NCI-H345 (cell line): ENCODE data around the gene LRRFIP1.
A peak's percentile ranks its signal among the peaks of the same experiment; 100 is the strongest.
"Not testable (repeated sequence)": the region's sequence is repeated elsewhere in the genome, so short reads cannot be mapped to it uniquely, and the experiment has no call there.

Source experiments
- DNase-seq: peaks from one replicate; lab custom pipeline; 2025; lab: John Stamatoyannopoulos, UW

LRRFIP1 gene

GRCh38 chr2:237627441-237628246 is at the start of gene LRRFIP1:
Gene LRRFIP1, plus strand, starts transcription at chr2:237627587. Its CDS starts 58 bp downstream, at chr2:237627645.
- DNase-seq, result peak; percentile 20

GRCh38 chr2:237577956-237578870 is 49.2 kb upstream of the LRRFIP1 start:
- DNase-seq, result no peak

- DNase-seq, result no peak
These were observed 46.1 kb upstream of the LRRFIP1 start for GRCh38 chr2:237581326-237581725.

- peak; percentile 82 for DNase-seq
These were observed 45.3 kb upstream of the LRRFIP1 start for GRCh38 chr2:237581751-237582746.

GRCh38 chr2:237583385-237584295 is 43.7 kb upstream of the LRRFIP1 start:
- no peak for DNase-seq

GRCh38 chr2:237585590-237586221 is 41.7 kb upstream of the LRRFIP1 start:
- no peak for DNase-seq

- DNase-seq, result no peak
These were observed 39.2 kb upstream of the LRRFIP1 start for GRCh38 chr2:237588044-237588696.

- peak; percentile 7 for DNase-seq
These were observed 36.9 kb upstream of the LRRFIP1 start, which contains the start of gene RAB17 for GRCh38 chr2:237590272-237591140. Gene RAB17, minus strand, starts transcription at chr2:237590734. Its CDS starts 4,580 bp downstream, at chr2:237586154.

- no peak for DNase-seq
These were observed 36.1 kb upstream of the LRRFIP1 start for GRCh38 chr2:237591141-237591881.

GRCh38 chr2:237592425-237592980 is 34.9 kb upstream of the LRRFIP1 start:
- no peak for DNase-seq

GRCh38 chr2:237593036-237593435 is 34.4 kb upstream of the LRRFIP1 start:
- DNase-seq, result no peak

GRCh38 chr2:237593596-237594320 is 33.6 kb upstream of the LRRFIP1 start:
- DNase-seq, result no peak

GRCh38 chr2:237594514-237594871 is 32.9 kb upstream of the LRRFIP1 start:
- no peak for DNase-seq

- DNase-seq, result not testable (repeated sequence)
These were observed 31.4 kb upstream of the LRRFIP1 start for GRCh38 chr2:237595829-237596519.

GRCh38 chr2:237596520-237597195 is 30.7 kb upstream of the LRRFIP1 start:
- no peak for DNase-seq
